HS-5 (cell line): ENCODE measurements around the gene MRRF.
"Not testable (repeated sequence)": the region's sequence is repeated elsewhere in the genome, so short reads cannot be mapped to it uniquely, and the experiment has no call there.

Source experiments
- DNase-seq: peaks from one replicate; pipeline ENCODE4 v3.0.0-alpha.2; 2012; ENCODE audit warnings: low read depth

Gene MRRF

GRCh38 chr9:122356627-122357026, 91.9 kb downstream of the MRRF start:
- no peak for DNase-seq

DNA sequence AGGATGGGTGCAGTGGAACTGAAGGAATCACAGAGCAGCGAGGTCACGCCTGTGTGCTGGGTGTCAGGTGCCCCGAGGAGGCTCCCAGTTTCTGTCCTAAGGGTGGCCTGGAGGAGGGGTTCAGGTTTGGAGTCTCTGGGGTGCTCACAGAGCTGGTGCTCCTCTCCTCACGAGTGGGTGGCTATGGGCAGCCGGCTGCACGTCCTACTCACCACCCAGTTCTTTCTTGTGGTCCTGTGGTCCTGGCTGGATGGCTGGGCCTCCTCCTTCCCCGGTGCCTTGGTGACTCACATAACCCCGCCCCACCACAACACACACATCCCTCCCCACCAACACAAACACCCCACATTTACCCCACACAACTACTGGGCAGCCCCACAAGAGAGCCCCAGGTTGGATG, 96.2 kb downstream of the MRRF start:
- no peak for DNase-seq

GRCh38 chr9:122363131-122363530, 98.4 kb downstream of the MRRF start:
- DNase-seq: not testable (repeated sequence)

DNA sequence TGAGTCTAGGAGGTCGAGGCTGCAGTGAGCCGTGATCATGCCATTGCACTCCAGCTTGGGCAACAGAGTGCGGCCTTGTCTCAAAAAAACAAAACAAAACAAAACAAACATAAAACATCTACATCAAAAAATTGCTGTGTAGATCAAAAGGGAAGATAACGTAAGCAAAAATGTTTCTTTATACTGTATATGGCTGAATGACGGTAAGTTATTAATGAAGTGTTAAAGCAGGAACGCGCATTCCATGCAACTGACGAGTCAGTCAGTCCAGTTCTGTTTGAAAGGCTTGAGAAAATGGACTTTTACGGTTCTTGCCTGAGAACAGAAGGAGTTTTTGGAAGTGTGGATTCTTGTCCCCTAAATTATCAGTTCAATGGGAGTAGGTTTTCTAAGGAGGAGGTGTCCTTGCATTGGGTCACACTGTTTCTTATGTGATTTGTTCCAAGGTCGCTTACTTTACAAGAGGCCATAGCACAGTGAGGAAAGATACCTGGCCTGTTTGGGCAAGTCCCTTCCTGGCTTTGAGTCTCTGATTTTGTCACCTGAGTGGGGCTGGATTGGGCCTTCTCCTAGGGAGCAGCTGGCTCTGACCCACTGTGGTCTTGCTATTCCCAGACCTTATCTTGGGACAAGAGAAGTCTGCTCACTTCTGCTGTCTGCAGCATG, 99.6 kb downstream of the MRRF start:
- no peak for DNase-seq

- no peak for DNase-seq
These were observed 100.1 kb downstream of the MRRF start for GRCh38 chr9:122364783-122365150.

GRCh38 chr9:122366074-122366660, 101.5 kb downstream of the MRRF start:
- no peak for DNase-seq

DNA sequence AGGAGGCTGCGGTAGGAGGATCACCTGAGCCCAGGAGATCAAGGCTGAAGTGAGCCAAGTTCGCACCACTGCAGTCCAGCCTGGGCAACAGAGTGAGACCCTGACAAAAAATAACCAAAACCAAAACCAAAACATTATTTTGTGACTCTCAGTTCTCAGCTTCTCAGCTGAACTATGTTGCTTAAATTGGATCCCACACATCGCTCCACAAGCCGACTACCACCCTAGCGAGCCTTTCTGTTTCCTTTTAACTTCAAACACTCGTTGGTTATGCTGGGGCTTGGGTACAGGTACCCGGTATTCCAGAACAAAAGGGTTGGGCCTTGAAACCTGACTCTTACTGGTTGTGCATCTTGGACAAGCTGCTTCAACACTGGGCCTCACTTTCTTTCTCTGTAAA, 102.4 kb downstream of the MRRF start:
- DNase-seq: no peak

GRCh38 chr9:122367774-122368460, 103.2 kb downstream of the MRRF start:
- no peak for DNase-seq

GRCh38 chr9:122368642-122369041, 104.0 kb downstream of the MRRF start:
- no peak for DNase-seq

- DNase-seq: no peak
These were observed 105.6 kb downstream of the MRRF start for GRCh38 chr9:122370303-122370702.

GRCh38 chr9:122370869-122371755, 106.4 kb downstream of the MRRF start, which contains the start of gene PTGS1:
Gene PTGS1, plus strand, starts transcription at chr9:122371024. Its CDS starts 61 bp downstream, at chr9:122371085.
- DNase-seq: no peak

- DNase-seq: no peak
These were observed 107.2 kb downstream of the MRRF start for GRCh38 chr9:122371846-122372245.

DNA sequence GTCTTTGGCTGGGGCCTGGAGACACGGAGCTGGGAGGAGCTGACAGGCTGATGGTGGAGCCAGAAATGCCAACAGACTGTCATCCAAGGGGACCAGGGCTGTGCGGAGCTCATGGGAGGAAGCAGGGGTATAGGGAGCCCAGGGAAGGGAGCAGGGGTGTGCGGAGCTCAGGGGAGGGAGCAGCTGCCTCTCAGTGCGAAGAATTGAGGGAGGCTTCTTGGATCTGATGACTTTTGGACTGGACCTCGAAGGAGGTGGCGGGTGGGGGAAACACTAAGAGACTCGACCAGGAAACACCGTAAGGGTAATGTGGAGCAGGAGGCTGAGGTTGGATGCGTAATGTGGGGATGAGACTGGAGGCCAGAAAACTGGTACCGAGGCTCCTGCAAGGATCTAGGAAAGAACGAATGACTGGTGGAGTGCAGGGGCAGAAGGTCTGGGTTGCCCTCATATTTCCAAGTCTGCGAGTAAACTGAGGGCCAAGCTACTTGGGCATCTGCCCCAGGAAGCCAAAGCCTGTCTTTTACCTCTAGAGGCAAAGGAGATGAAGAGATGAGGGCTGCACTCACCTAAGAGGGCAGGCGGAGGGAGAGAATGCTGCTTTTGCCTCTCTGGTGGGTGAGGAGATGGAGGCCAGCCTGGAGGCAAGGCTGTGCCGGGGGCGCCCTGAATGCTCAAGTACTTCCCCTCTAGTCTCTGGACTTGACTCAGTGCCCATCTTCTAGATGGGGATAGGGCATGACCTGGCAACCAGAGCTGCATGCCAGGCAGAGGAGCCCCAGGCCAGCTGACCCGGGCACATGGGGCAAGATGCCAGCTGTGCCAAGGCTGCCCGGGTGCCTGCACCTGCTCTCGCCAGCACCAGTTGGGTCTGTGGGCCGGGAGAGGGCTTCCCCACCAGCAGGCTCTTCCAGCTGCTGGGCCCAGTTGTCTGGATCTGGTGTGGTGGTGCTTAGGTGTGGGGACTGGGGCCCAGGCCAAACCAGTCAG, 108.5 kb downstream of the MRRF start:
- DNase-seq: no peak

GRCh38 chr9:122374885-122375420, 110.3 kb downstream of the MRRF start:
- DNase-seq: no peak

DNA sequence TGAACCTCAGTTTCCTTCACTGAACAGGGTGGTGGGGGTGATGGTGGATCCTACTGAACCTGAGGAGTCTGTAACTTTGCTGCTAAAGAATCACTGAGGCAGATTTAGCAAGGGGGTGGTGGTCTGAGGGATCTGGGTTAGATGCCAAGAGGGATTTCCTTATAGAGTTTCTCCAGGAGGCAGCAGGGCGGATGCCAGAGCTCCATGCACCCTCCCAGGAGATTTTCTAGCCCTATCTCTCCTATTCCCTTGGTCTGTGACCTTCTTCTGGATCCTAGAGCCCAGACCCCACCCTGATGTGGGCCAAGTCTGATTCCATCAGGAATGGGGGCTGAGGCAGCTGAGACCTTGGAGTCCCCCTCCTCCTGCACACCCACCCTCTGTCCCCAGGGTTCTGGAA, 112.1 kb downstream of the MRRF start:
- DNase-seq: no peak

DNA sequence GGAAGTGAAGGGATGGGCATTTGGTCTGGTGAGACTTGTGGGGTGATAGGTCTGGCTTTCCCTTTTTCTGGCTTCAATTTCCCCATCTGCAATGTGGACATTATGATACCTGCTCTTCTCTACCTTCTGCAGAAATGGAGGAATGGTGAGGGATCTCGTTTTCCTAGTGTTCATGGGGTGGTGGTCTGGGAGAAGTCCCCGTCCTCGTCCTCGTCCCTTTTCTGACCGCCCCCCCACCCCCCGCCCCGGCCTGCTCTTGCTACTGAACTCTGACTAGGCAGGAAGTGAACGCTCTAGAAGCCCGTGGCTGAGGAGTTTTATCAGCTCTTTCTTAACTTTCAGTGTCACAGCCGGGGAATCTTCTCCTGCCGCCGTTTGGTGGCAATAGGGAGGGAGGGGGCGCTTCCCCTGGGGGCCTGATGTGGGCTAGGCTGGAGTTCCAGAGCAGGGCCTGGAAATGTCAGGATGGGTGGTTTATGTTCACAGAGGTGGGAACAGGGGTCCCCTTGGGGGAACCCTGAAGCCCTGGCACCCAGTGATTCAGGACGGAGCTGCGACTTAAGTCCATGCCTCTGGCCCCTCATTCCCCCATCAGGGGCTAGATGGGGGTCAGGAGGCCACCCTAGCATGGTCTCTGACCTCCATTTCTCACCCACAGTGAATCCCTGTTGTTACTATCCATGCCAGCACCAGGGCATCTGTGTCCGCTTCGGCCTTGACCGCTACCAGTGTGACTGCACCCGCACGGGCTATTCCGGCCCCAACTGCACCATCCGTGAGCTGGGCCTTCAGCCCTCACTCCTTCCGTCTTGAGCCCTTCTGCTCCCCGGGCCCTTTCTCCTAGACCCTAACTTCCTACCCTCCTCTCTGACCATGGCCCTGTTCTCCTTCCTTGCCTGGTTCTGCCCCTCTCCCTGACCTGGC, 112.8 kb downstream of the MRRF start:
- DNase-seq: no peak

DNA sequence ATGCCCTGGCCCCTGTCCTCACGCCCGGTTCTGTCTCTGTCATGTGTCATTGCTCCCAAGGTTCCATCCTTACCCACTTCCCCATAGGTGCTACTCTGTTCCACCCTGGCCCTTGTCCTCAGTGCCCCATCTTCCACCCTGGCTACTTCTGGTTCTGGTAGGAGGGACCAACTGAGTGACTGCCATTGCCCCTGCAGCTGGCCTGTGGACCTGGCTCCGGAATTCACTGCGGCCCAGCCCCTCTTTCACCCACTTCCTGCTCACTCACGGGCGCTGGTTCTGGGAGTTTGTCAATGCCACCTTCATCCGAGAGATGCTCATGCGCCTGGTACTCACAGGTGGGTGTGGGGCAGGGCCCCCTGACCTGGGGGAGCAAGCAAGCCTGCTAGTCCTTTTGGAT, 113.6 kb downstream of the MRRF start:
- no peak for DNase-seq

DNA sequence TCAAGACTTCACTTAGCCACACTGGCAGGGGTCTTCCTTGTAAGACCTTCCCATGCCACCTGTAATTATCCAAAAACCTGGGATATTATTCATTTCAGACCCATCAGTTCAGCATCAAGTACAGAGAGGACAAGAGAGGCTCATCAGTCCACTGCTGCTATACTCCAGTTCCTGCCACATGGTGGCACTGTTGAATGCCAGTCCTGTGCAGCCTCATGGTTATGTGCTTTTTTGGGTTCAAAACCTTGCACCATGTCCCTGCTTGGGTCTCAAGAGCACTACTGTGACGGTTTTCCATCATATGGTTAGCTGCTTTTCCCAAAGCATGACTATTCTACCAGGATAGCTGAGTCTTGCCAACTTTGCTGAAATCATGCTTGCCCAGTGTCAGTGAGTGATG, 114.7 kb downstream of the MRRF start:
- DNase-seq: no peak

DNA sequence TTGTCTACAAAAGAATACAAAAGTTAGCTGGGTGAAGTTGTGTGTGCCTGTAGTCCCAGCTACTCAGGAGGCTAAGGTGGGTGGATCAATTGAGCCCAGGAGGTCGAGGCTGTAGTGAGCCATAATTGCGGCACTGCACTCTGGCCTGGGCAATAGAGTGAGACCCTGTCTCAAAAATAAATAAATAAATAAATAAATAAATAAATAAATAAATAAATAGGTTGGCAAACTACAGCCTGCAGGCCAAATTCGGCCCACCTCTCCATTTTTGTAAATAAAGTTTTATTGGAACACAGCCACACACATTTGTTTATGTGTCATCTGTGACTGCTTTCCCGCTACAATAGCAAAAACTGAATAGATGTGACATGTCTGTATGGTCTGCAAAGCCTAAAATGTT, 115.6 kb downstream of the MRRF start:
- DNase-seq: no peak
